AG09319 (cell line): ENCODE data around the gene SLC22A2.
"Not testable (repeated sequence)": the region's sequence is repeated elsewhere in the genome, so short reads cannot be mapped to it uniquely, and the experiment has no call there.

Experiments
- DNase-seq: peaks from one replicate; pipeline ENCODE4 v3.0.0-alpha.2; 2010; ENCODE audit warnings: low read depth; ENCODE audit errors: extremely low read depth
- CTCF ChIP-seq: IDR thresholded peaks from 2 replicates; pipeline ENCODE4 v1.5.1; 2011; ENCODE audit warnings: low read depth, mild to moderate bottlenecking, inconsistent platforms, low read length, moderate library complexity

SLC22A2 gene

GRCh38 chr6:160233950-160234640 lies 24.5 kb downstream of the SLC22A2 start:
- DNase-seq = not testable (repeated sequence)

- TF ChIP-seq CTCF = no peak
- DNase-seq = no peak
Observed at GRCh38 chr6:160227769-160228161, 30.9 kb downstream of the SLC22A2 start.

- DNase-seq = no peak
- no peak for TF ChIP-seq CTCF
Observed at GRCh38 chr6:160227038-160227768, 31.4 kb downstream of the SLC22A2 start.

- DNase-seq = no peak
- TF ChIP-seq CTCF = no peak
Observed at GRCh38 chr6:160226118-160226591, 32.5 kb downstream of the SLC22A2 start.

GRCh38 chr6:160224639-160225237 lies 33.9 kb downstream of the SLC22A2 start:
- DNase-seq = no peak
- no peak for TF ChIP-seq CTCF

GRCh38 chr6:160222491-160222890 lies 36.1 kb downstream of the SLC22A2 start:
- no peak for TF ChIP-seq CTCF

GRCh38 chr6:160221918-160222317 lies 36.7 kb downstream of the SLC22A2 start:
- DNase-seq = no peak
- TF ChIP-seq CTCF = no peak

More at GRCh38 chr6:160222491-160222890, 36.1 kb downstream of the SLC22A2 start:
- no peak for DNase-seq
